ENCODE results near the gene LEMD2. TPM values are rescaled to one million over a fixed set of nuclear protein-coding genes. Genes with fewer than 3 reads are reported as not detected.

LEMD2 gene
- total RNA-seq, 1 donor from 2014 or later, result 31.8 TPM

Other genes with a start within 250 kb of the LEMD2 start
- 3.7 TPM for gene BAK1, start 208.9 kb downstream of the LEMD2 start, total RNA-seq
- 0.78 TPM for gene ITPR3, start 167.8 kb downstream of the LEMD2 start, total RNA-seq
- gene UQCC2, start 77.4 kb downstream of the LEMD2 start, total RNA-seq, result 15.8 TPM
- not detected for gene IP6K3, start 42.2 kb downstream of the LEMD2 start, total RNA-seq
- gene MLN, start 14.9 kb upstream of the LEMD2 start, total RNA-seq, result not detected

All from occipital lobe (tissue), 1 donor.